Measurements from ENCODE around the gene PIN4.
"Not testable (repeated sequence)": the region's sequence is repeated elsewhere in the genome, so short reads cannot be mapped to it uniquely, and the experiment has no call there.

The PIN4 gene

GRCh38 chrX:72202792-72203401, 21.3 kb downstream of the PIN4 start:
- no peak for DNase-seq (ENCODE audit: low read depth)

GRCh38 chrX:72203421-72203820, 21.9 kb downstream of the PIN4 start:
- DNase-seq (ENCODE audit: low read depth) = no peak

- DNase-seq (ENCODE audit: low read depth) = no peak
Measured at GRCh38 chrX:72205706-72206105, 24.1 kb downstream of the PIN4 start.

- DNase-seq (ENCODE audit: low read depth) = no peak
Measured at GRCh38 chrX:72207366-72207765, 25.8 kb downstream of the PIN4 start.

- no peak for DNase-seq (ENCODE audit: low read depth)
Measured at GRCh38 chrX:72208126-72208800, 26.7 kb downstream of the PIN4 start.

GRCh38 chrX:72216973-72217372, 35.4 kb downstream of the PIN4 start:
- DNase-seq (ENCODE audit: low read depth) = no peak

- DNase-seq (ENCODE audit: low read depth) = not testable (repeated sequence)
Measured at GRCh38 chrX:72220375-72220774, 38.8 kb downstream of the PIN4 start.

GRCh38 chrX:72230290-72230689, 48.7 kb downstream of the PIN4 start:
- no peak for DNase-seq (ENCODE audit: low read depth)

GRCh38 chrX:72236841-72237240, 55.3 kb downstream of the PIN4 start:
- DNase-seq (ENCODE audit: low read depth) = no peak

GRCh38 chrX:72238183-72238582, 56.6 kb downstream of the PIN4 start:
- no peak for DNase-seq (ENCODE audit: low read depth)

- DNase-seq (ENCODE audit: low read depth) = peak; percentile 25
Measured at GRCh38 chrX:72238721-72239475, 57.3 kb downstream of the PIN4 start, which contains the start of gene ERCC6L. TSS of gene ERCC6L (minus strand) at chrX:72239027. CDS start at chrX:72238911, 116 bp downstream.

GRCh38 chrX:72240976-72241375, 59.4 kb downstream of the PIN4 start:
- DNase-seq (ENCODE audit: low read depth) = no peak

GRCh38 chrX:72243472-72243871, 61.9 kb downstream of the PIN4 start:
- no peak for DNase-seq (ENCODE audit: low read depth)

- DNase-seq (ENCODE audit: low read depth) = no peak
Measured at GRCh38 chrX:72245461-72246089, 64.0 kb downstream of the PIN4 start.

GRCh38 chrX:72247206-72247942, 65.8 kb downstream of the PIN4 start:
- DNase-seq (ENCODE audit: low read depth) = no peak
